ENCODE measurements around the gene EPDR1. TPM values are rescaled to one million over a fixed set of nuclear protein-coding genes. Genes with fewer than 3 reads are reported as not detected.

The EPDR1 gene
- polyA plus RNA-seq, 1 donor from 2014 or later, result 1.7 TPM

GRCh38 chr7:37916017-37916672, 4.3 kb upstream of the EPDR1 start:
- Histone ChIP-seq H3K36me3 (ENCODE audit: insufficient read depth, low read length) (no peaks in the 10 kb centered on the region), H3K27ac (ENCODE audit: low read length) (no peak overlapping the region), H3K9ac (ENCODE audit: low read length) (no peak overlapping the region), H3K9me3 (ENCODE audit: low read length) (no peaks in the 10 kb centered on the region), H3K4me3 (ENCODE audit: low read length) (peak overlapping the region; percentile 68), H2AFZ (ENCODE audit: low read depth, low read length) (peak overlapping the region; percentile 11), H4K20me1 (ENCODE audit: insufficient read depth) (no peaks in the 10 kb centered on the region), H3K9me2 (ENCODE audit: insufficient read depth, low read length) (no peaks in the 10 kb centered on the region), H3K79me2 (replicated peaks; ENCODE audit: insufficient read depth, low read length) (no peaks in the 10 kb centered on the region), H3K27me3 (ENCODE audit: insufficient read depth, low read depth, low read length) (peaks cover 67% of the 10 kb centered on the region), H3K4me2 (ENCODE audit: low read length) (peak overlapping the region; percentile 15), H3F3A (ENCODE audit: insufficient read depth, low read length, poor library complexity, severe bottlenecking) (no peaks in the 10 kb centered on the region)
- TF ChIP-seq MXI1 (conservative IDR thresholded peaks at IDR 0.05; ENCODE audit: poor library complexity, severe bottlenecking) (no peak), REST (IDR thresholded peaks at IDR 0.05; ENCODE audit: borderline replicate concordance) (no peak), CTCF (IDR thresholded peaks at IDR 0.05; ENCODE audit: poor library complexity, severe bottlenecking) (peak; percentile 31)

GRCh38 chr7:37916673-37917660, 3.5 kb upstream of the EPDR1 start, which contains the start of gene SFRP4:
SFRP4 (minus strand) TSS chr7:37916817; CDS start chr7:37916537, 280 bp downstream.
- Histone ChIP-seq H3K4me3 (ENCODE audit: low read length) (peak within 1 kb of the TSS; percentile 68), H3K27ac (ENCODE audit: low read length) (no peak within 1 kb of the TSS), H3K9me3 (ENCODE audit: low read length) (no peaks in the 10 kb centered on the region), H3K79me2 (replicated peaks; ENCODE audit: insufficient read depth, low read length) (no peaks in the 10 kb centered on the region), H4K20me1 (ENCODE audit: insufficient read depth) (no peaks in the 10 kb centered on the region), H3K9ac (ENCODE audit: low read length) (no peak within 1 kb of the TSS), H2AFZ (ENCODE audit: low read depth, low read length) (peak within 1 kb of the TSS; percentile 11), H3K9me2 (ENCODE audit: insufficient read depth, low read length) (no peaks in the 10 kb centered on the region), H3K4me2 (ENCODE audit: low read length) (peak within 1 kb of the TSS; percentile 15), H3F3A (ENCODE audit: insufficient read depth, low read length, poor library complexity, severe bottlenecking) (no peaks in the 10 kb centered on the region), H3K27me3 (ENCODE audit: insufficient read depth, low read depth, low read length) (peaks cover 75% of the 10 kb centered on the region), H3K36me3 (ENCODE audit: insufficient read depth, low read length) (no peaks in the 10 kb centered on the region)
- TF ChIP-seq EZH2 (IDR thresholded peaks at IDR 0.05; ENCODE audit: borderline replicate concordance, insufficient read depth, low read length, poor library complexity, severe bottlenecking) (peak; percentile 68), CTCF (IDR thresholded peaks at IDR 0.05; ENCODE audit: poor library complexity, severe bottlenecking) (peak; percentile 52), EP300 (conservative IDR thresholded peaks at IDR 0.05; ENCODE audit: poor library complexity, severe bottlenecking) (no peak)

Data from neural cell (in vitro differentiated cells).